Ovary (tissue), 9 donors: ENCODE data around the gene ZBTB4. TPM values are rescaled to one million over a fixed set of nuclear protein-coding genes. Genes with fewer than 3 reads are reported as not detected.
A peak's percentile ranks its signal among the peaks of the same experiment; 100 is the strongest.

Experiments
- DNase-seq, 5 donors: peaks; one replicate each; pipeline ENCODE4 v3.0.0-alpha.2; 2019 to 2020
- H3K27ac ChIP-seq, 2 donors: fragments of 200-600 bp; one replicate each; pipeline versions ENCODE4 v1.5.1 to v1.8.0; 2019 to 2022
- H3K27me3 ChIP-seq: fragments of 200-600 bp; one replicate; pipeline ENCODE4 v1.8.0; 2022
- H3K36me3 ChIP-seq: fragments of 200-600 bp; sonication (generic); one replicate; pipeline ENCODE4 v1.5.1; 2019
- H3K4me1 ChIP-seq: one replicate; pipeline ENCODE4 v1.8.1; 2013; ENCODE audit warnings: mild to moderate bottlenecking, moderate library complexity; ENCODE audit not compliant: insufficient read depth
- H3K4me3 ChIP-seq: fragments of 200-600 bp; sonication (generic); one replicate; pipeline ENCODE4 v1.5.1; 2017
- H3K9me3 ChIP-seq, 2 donors: fragments of 200-600 bp in 1 of 2; sonication (generic) in 1 of 2; one replicate each; pipeline versions ENCODE4 v1.5.1 to v1.8.1; 2013 to 2019; ENCODE audit warnings: mild to moderate bottlenecking in 1 of 2, moderate library complexity in 1 of 2
- EP300 ChIP-seq: sonication (generic); formaldehyde crosslinking; IDR thresholded peaks from one replicate; pipeline ENCODE4 v1.6.1; 2017; ENCODE audit warnings: antibody characterized with exemption
- POLR2A ChIP-seq: fragments of 450-650 bp; IDR thresholded peaks from one replicate; pipeline ENCODE4 v1.6.1; 2017; ENCODE audit warnings: antibody characterized with exemption, mild to moderate bottlenecking, moderate library complexity
- WGBS, 3 donors: extraction: QIAGEN DNeasy Blood & Tissue Kit in 1 of 3; methylation state at CpG; one replicate each; pipeline versions ENCODE4 v1.1.5 to v1.1.7; 2013 to 2017; 5-methylcytosine and 5-hydroxymethylcytosine counted together
- intact Hi-C, 4 donors: fragments of 100-400 bp; cut with DNase I; formaldehyde crosslinking; loops; one replicate each; pipeline versions ENCODE4 v1.11.0 to v1.15.1; 2022 to 2023
- polyA plus RNA-seq, 2 donors: library from polyadenylated mRNA; stranded (reverse); fragments of 200-250 nt in 1 of 2; fragments of 350-450 nt in 1 of 2; fragmentation: Illumina TruSeq in 1 of 2; extraction: RNeasy Lipid Tissue Mini Kit (QIAGEN cat#74804) in 1 of 2; gene quantifications; one replicate each; pipeline ENCODE4 v1.2.3, GENCODE V29; 2013 to 2014
- total RNA-seq, 7 donors: library from RNA; depleted of rRNA in 2 of 7; stranded (reverse); fragments of >200 nt in 2 of 7; fragmentation: NEBNext Ultra II Directional in 3 of 7; extraction: Animal tissue kit (Norgen Biotek cat#: 25700) in 3 of 7; gene quantifications; one replicate each; pipeline versions ENCODE4 v1.1.0 to v1.2.4, GENCODE V29; 2016 to 2023
- TF ChIP-seq, protein P1 (sequence below), 3 donors: fragments of 450-650 bp in 2 of 3; fragments of 200-600 bp in 1 of 3; IDR thresholded peaks; one replicate each; pipeline versions ENCODE4 v1.5.1 to v1.8.0; 2016 to 2022; ENCODE audit warnings: antibody characterized with exemption in 3 of 3, mild to moderate bottlenecking in 1 of 3
- donor health status: DM: no; HTN: no; CAD: no; lungs with moderate emphysema.
- donor health status: DM: no; HTN: no; CAD: no.
- donor health status: Bipolar disorder and iron deficiency.
- donor health status: DM: yes; HTN: yes; CAD: no.
- donor health status: DM: no; HTN: no; CAD: no.
- donor health status: DM: yes; HTN: yes; CAD: no.

ZBTB4 gene
- total and polyA plus RNA-seq, 9 donors: 39.3 to 123 (median 84.5) TPM

- TF ChIP-seq, protein P1, sequence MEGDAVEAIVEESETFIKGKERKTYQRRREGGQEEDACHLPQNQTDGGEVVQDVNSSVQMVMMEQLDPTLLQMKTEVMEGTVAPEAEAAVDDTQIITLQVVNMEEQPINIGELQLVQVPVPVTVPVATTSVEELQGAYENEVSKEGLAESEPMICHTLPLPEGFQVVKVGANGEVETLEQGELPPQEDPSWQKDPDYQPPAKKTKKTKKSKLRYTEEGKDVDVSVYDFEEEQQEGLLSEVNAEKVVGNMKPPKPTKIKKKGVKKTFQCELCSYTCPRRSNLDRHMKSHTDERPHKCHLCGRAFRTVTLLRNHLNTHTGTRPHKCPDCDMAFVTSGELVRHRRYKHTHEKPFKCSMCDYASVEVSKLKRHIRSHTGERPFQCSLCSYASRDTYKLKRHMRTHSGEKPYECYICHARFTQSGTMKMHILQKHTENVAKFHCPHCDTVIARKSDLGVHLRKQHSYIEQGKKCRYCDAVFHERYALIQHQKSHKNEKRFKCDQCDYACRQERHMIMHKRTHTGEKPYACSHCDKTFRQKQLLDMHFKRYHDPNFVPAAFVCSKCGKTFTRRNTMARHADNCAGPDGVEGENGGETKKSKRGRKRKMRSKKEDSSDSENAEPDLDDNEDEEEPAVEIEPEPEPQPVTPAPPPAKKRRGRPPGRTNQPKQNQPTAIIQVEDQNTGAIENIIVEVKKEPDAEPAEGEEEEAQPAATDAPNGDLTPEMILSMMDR (IDR thresholded peaks at IDR 0.05): no peak
- TF ChIP-seq EP300 (no peak), POLR2A (no peak)
- DNase-seq: peak in 2 of 5 donors; percentile 42 to 51
- Histone ChIP-seq H3K36me3 (no peaks in the 10 kb centered on the region), H3K9me3 (no peaks in the 10 kb centered on the region), H3K27me3 (no peaks in the 10 kb centered on the region), H3K4me1 (peaks cover 2% of the 10 kb centered on the region), H3K4me3 (no peak overlapping the region), H3K27ac (no peak overlapping the region)
- intact Hi-C loops: no loop called here
- 85 to 87% (median 86%) methylated on average over 44 of the region's 44 CpGs for WGBS, 3 donors
These were observed 16.7 kb downstream of the ZBTB4 start for GRCh38 chr17:7462474-7463371.

GRCh38 chr17:7460850-7461660, 18.4 kb downstream of the ZBTB4 start:
- Histone ChIP-seq H3K4me3 (no peak overlapping the region), H3K27me3 (no peaks in the 10 kb centered on the region), H3K27ac (no peak overlapping the region), H3K9me3 (no peaks in the 10 kb centered on the region), H3K4me1 (peaks cover 2% of the 10 kb centered on the region), H3K36me3 (no peaks in the 10 kb centered on the region)
- intact Hi-C loops: no loop called here
- WGBS, 3 donors: 90 to 95% (median 91%) methylated on average over 7 of the region's 7 CpGs
- no peak for TF ChIP-seq EP300
- TF ChIP-seq, protein P1 (IDR thresholded peaks at IDR 0.05): no peak
- TF ChIP-seq POLR2A: no peak
- DNase-seq: no peak

DNA sequence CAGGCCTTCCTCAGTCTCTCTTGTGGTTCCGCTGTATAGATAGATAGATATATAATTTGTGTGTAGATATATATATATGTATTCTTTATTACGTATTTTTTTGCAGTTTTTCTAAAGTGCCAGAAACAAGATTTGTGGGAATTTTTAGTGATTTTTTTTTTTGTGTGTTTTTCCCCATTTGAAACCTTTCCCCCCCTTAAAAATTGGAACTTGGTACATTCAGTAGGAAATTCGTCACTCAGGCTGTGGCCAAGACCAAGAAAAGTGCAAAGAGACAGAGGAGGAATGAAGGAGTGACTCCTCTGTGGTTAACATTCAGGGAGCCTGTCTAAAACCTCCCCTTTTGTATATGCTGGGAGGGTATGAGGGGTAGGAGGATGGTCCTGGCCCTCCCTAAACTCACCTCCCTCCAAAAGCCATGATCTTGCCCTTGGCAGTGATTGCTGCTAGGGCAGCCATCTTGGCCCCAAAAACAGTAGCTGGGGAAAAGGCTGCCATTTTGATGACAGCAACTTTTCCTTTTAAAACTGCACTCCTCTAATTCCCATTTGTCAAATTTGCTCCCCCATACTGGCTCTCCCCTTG, 19.4 kb downstream of the ZBTB4 start:
- Histone ChIP-seq H3K36me3 (no peaks in the 10 kb centered on the region), H3K4me1 (peaks cover 2% of the 10 kb centered on the region), H3K4me3 (no peak overlapping the region), H3K27ac (no peak overlapping the region), H3K9me3 (no peaks in the 10 kb centered on the region), H3K27me3 (no peaks in the 10 kb centered on the region)
- WGBS, 3 donors: 67 to 71% (median 71%) methylated on average over 3 of the region's 3 CpGs
- TF ChIP-seq POLR2A (no peak), EP300 (no peak)
- TF ChIP-seq, protein P1 (IDR thresholded peaks at IDR 0.05): no peak
- DNase-seq: no peak
- intact Hi-C loops: loop anchor here in 1 of 4 donors (1.0 kb wide), 1 partner anchor 21 kb away; the partner anchor contains the start of gene FGF11

- no peak overlapping the region for H3K27ac ChIP-seq
- no peaks in the 10 kb centered on the region for H3K27me3 ChIP-seq
- 88 to 92% (median 90%) methylated on average over 7 of the region's 7 CpGs for WGBS, 3 donors
- H3K4me1 ChIP-seq: no peaks in the 10 kb centered on the region
- no peak overlapping the region for H3K4me3 ChIP-seq
- TF ChIP-seq EP300: no peak
- TF ChIP-seq, protein P1 (IDR thresholded peaks at IDR 0.05): no peak
- H3K36me3 ChIP-seq: no peaks in the 10 kb centered on the region
- intact Hi-C loops: no loop called here
- H3K9me3 ChIP-seq: no peaks in the 10 kb centered on the region
- DNase-seq: no peak
These were observed 31.0 kb downstream of the ZBTB4 start for GRCh38 chr17:7448461-7448860.
